Activated CD8-positive, alpha-beta memory T cell treated with anti-CD3 and anti-CD28 coated beads, Interleukin-2, amount 50 U/mL, for 1 hour (primary cell): ENCODE results near the gene UBAP1L.
"Not testable (repeated sequence)": the region's sequence is repeated elsewhere in the genome, so short reads cannot be mapped to it uniquely, and the experiment has no call there.

Experiments used
- DNase-seq: peaks from one replicate; pipeline ENCODE4 v3.0.0-alpha.2; 2020; ENCODE audit errors: extremely low read depth

Gene UBAP1L

GRCh38 chr15:65084500-65085206 is 30.3 kb downstream of the UBAP1L start:
- DNase-seq = no peak

GRCh38 chr15:65083262-65083701 is 31.7 kb downstream of the UBAP1L start:
- DNase-seq = no peak

- DNase-seq = no peak
Measured at GRCh38 chr15:65082303-65082953, 32.6 kb downstream of the UBAP1L start.

- no peak for DNase-seq
Measured at GRCh38 chr15:65081758-65082157, 33.2 kb downstream of the UBAP1L start.

- no peak for DNase-seq
Measured at GRCh38 chr15:65081270-65081669, 33.7 kb downstream of the UBAP1L start.

GRCh38 chr15:65079580-65079979 is 35.4 kb downstream of the UBAP1L start:
- no peak for DNase-seq

- DNase-seq = no peak
Measured at GRCh38 chr15:65077981-65078352, 37.0 kb downstream of the UBAP1L start.

- no peak for DNase-seq
Measured at GRCh38 chr15:65077291-65077980, 37.6 kb downstream of the UBAP1L start.

- no peak for DNase-seq
Measured at GRCh38 chr15:65076486-65077290, 38.3 kb downstream of the UBAP1L start, which contains the start of gene KBTBD13. Gene KBTBD13 (plus strand): TSS chr15:65076746. CDS start chr15:65076816, 70 bp downstream.

- not testable (repeated sequence) for DNase-seq
Measured at GRCh38 chr15:65075607-65076395, 39.2 kb downstream of the UBAP1L start.

- not testable (repeated sequence) for DNase-seq
Measured at GRCh38 chr15:65074946-65075345, 40.1 kb downstream of the UBAP1L start.

GRCh38 chr15:65072617-65073016 is 42.4 kb downstream of the UBAP1L start:
- no peak for DNase-seq

GRCh38 chr15:65072027-65072426 is 43.0 kb downstream of the UBAP1L start:
- no peak for DNase-seq

GRCh38 chr15:65071381-65071811 is 43.6 kb downstream of the UBAP1L start:
- no peak for DNase-seq

- no peak for DNase-seq
Measured at GRCh38 chr15:65069779-65070546, 45.0 kb downstream of the UBAP1L start.

- no peak for DNase-seq
Measured at GRCh38 chr15:65069179-65069578, 45.8 kb downstream of the UBAP1L start.

- DNase-seq = no peak
Measured at GRCh38 chr15:65068403-65068788, 46.6 kb downstream of the UBAP1L start.

GRCh38 chr15:65067645-65068402 is 47.2 kb downstream of the UBAP1L start, which contains the start of gene RASL12:
Gene RASL12 (minus strand): TSS chr15:65067991. CDS start chr15:65067835, 156 bp downstream.
- DNase-seq = no peak

- DNase-seq = no peak
Measured at GRCh38 chr15:65067317-65067644, 47.7 kb downstream of the UBAP1L start.
